K562 (cell line): ENCODE measurements around the gene RASSF7. TPM values are rescaled to one million over a fixed set of nuclear protein-coding genes. Genes with fewer than 3 reads are reported as not detected.
A peak's percentile ranks its signal among the peaks of the same experiment; 100 is the strongest.

Experiments used
- ADNP ChIP-seq: fragments of 200-800 bp; sonication (Bioruptor generic); IDR thresholded peaks from 2 replicates; pipeline ENCODE4 v1.6.1; 2016; ENCODE audit warnings: missing genetic modification characterization, missing compliant biosample characterization
- ATF3 ChIP-seq, 2 experiments: fragments of 450-650 bp in 1 of 2; sonication (generic) in 1 of 2; formaldehyde crosslinking in 1 of 2; IDR thresholded peaks in 1 of 2; conservative IDR thresholded peaks in 1 of 2; 2 replicates each; pipeline versions ENCODE4 v1.6.1 to v1.8.1; 2016 to 2023; ENCODE audit warnings: mild to moderate bottlenecking in 2 of 2, moderate library complexity in 2 of 2, inconsistent platforms in 1 of 2, missing genetic modification reagents in 1 of 2
- ATF6 ChIP-seq: sonication (generic); formaldehyde crosslinking; IDR thresholded peaks from 2 replicates; pipeline ENCODE4 v1.4.0; 2020; ENCODE audit warnings: mild to moderate bottlenecking, missing genetic modification reagents
- BRF1 ChIP-seq: IDR thresholded peaks from 3 replicates; pipeline ENCODE4 v1.6.1; 2011; ENCODE audit warnings: borderline replicate concordance, mild to moderate bottlenecking; ENCODE audit not compliant: insufficient read length; ENCODE audit errors: extremely low read depth
- ETV1 ChIP-seq: fragments of 450-650 bp; conservative IDR thresholded peaks from 2 replicates; pipeline ENCODE4 v1.6.1; 2016; ENCODE audit warnings: missing genetic modification characterization, control low read depth, low read depth, missing compliant biosample characterization
- ETV6 ChIP-seq, 3 experiments: fragments of 150-350 bp in 1 of 3; sonication (generic) in 1 of 3; formaldehyde crosslinking in 1 of 3; IDR thresholded peaks; 2 replicates each; pipeline versions ENCODE4 v1.6.1 to v1.8.0; 2014 to 2022; ENCODE audit warnings: borderline replicate concordance in 2 of 3, low read depth in 2 of 3, antibody characterized with exemption in 1 of 3, low read length in 1 of 3, mild to moderate bottlenecking in 1 of 3, missing genetic modification reagents in 1 of 3
- FIP1L1 ChIP-seq: fragments of 200-400 bp; formaldehyde crosslinking; IDR thresholded peaks from 2 replicates; pipeline ENCODE4 v1.6.1; 2018; ENCODE audit warnings: mild to moderate bottlenecking, low read depth, low read length; ENCODE audit not compliant: poor library complexity, severe bottlenecking
- FOSL1 ChIP-seq: fragments of 200-800 bp; sonication (Bioruptor generic); conservative IDR thresholded peaks from 2 replicates; pipeline ENCODE4 v1.6.1; 2016; ENCODE audit warnings: missing genetic modification characterization, missing compliant biosample characterization
- HDAC2 ChIP-seq: fragments of 450-650 bp; IDR thresholded peaks from 2 replicates; pipeline ENCODE4 v1.6.1; 2016; ENCODE audit warnings: mild to moderate bottlenecking
- HMGN3 ChIP-seq: IDR thresholded peaks from 2 replicates; pipeline ENCODE4 v1.6.1; 2011; ENCODE audit warnings: borderline replicate concordance, low read depth, mild to moderate bottlenecking, mixed read lengths, low read length; ENCODE audit not compliant: insufficient read length; ENCODE audit errors: extremely low read depth
- JUN ChIP-seq, 2 experiments: sonication (generic) in 1 of 2; formaldehyde crosslinking in 1 of 2; IDR thresholded peaks; 2 replicates each; pipeline versions ENCODE4 v1.6.1 to v1.8.0; 2012 to 2022; ENCODE audit warnings: borderline replicate concordance in 2 of 2, mild to moderate bottlenecking in 2 of 2, improper control_type of control experiment in 1 of 2, low read depth in 1 of 2, low read length in 1 of 2, missing genetic modification reagents in 1 of 2
- MBD2 ChIP-seq: sonication (generic); IDR thresholded peaks from 2 replicates; pipeline ENCODE4 v1.6.1; 2016; ENCODE audit warnings: low read depth, borderline replicate concordance
- MEIS2 ChIP-seq: fragments of 450-650 bp; IDR thresholded peaks from 2 replicates; pipeline ENCODE4 v1.6.1; 2014; ENCODE audit warnings: mild to moderate bottlenecking; ENCODE audit not compliant: partially characterized antibody
- NR3C1 ChIP-seq: sonication (generic); formaldehyde crosslinking; IDR thresholded peaks from 2 replicates; pipeline ENCODE4 v1.8.1; 2022; ENCODE audit warnings: missing genetic modification reagents
- RBBP5 ChIP-seq: fragments of 200-600 bp; sonication (generic); IDR thresholded peaks from 2 replicates; pipeline ENCODE4 v1.6.1; 2012; ENCODE audit warnings: borderline replicate concordance, mild to moderate bottlenecking, low read length, control low read depth, inconsistent platforms; ENCODE audit not compliant: insufficient read depth, poor library complexity, severe bottlenecking
- RFX7 ChIP-seq: fragments of 250-450 bp; sonication (Bioruptor Pico); IDR thresholded peaks from 2 replicates; pipeline ENCODE4 v1.5.1; 2021; ENCODE audit warnings: mild to moderate bottlenecking
- TBP ChIP-seq: optimal IDR thresholded peaks from 2 replicates; pipeline ENCODE3; 2011; ENCODE audit warnings: low read depth, low read length, improper control_type of control experiment
- ZBTB8A ChIP-seq: fragments of 450-650 bp; IDR thresholded peaks from 2 replicates; pipeline ENCODE4 v1.6.1; 2018; ENCODE audit warnings: mild to moderate bottlenecking, moderate library complexity; ENCODE audit not compliant: partially characterized antibody
- ZNF121 ChIP-seq: sonication (generic); formaldehyde crosslinking; conservative IDR thresholded peaks from 2 replicates; pipeline ENCODE4 v1.8.0; 2022; ENCODE audit warnings: missing genetic modification reagents
- ZNF143 ChIP-seq: sonication (generic); formaldehyde crosslinking; IDR thresholded peaks from 2 replicates; pipeline ENCODE4 v1.9.0; 2022; ENCODE audit warnings: mild to moderate bottlenecking, missing genetic modification reagents
- ZNF174 ChIP-seq: fragments of 250-450 bp; sonication (Bioruptor Pico); IDR thresholded peaks from 2 replicates; pipeline ENCODE4 v1.4.0; 2020; ENCODE audit warnings: mild to moderate bottlenecking
- ZNF445 ChIP-seq: fragments of 250-450 bp; sonication (Bioruptor Pico); IDR thresholded peaks from 2 replicates; pipeline ENCODE4 v1.4.0; 2020; ENCODE audit warnings: low read depth, mild to moderate bottlenecking, moderate library complexity
- ZNF644 ChIP-seq: fragments of 200-800 bp; sonication (Bioruptor generic); IDR thresholded peaks from 2 replicates; pipeline ENCODE4 v1.6.1; 2016; ENCODE audit warnings: low read depth, missing genetic modification characterization, missing compliant biosample characterization
- polyA plus RNA-seq, 8 experiments: library from polyadenylated mRNA; depleted of rRNA in 4 of 8; stranded (reverse) in 5 of 8; unstranded in 3 of 8; fragments of >200 nt; fragmentation: Nextera tagmentation in 2 of 8; fragmentation: Illumina TruSeq in 1 of 8; extraction: Ambion mirVana in 2 of 8; extraction: Trizol in 1 of 8; gene quantifications; 2 replicates each; pipeline versions ENCODE4 v1.2.1 to v1.2.3, GENCODE V29; 2011 to 2014; ENCODE audit warnings: inconsistent platforms in 1 of 8, missing spikeins in 1 of 8
- total RNA-seq, 7 experiments: library from RNA; depleted of rRNA in 6 of 7; stranded (reverse); fragments of >200 nt in 6 of 7; fragmentation: Illumina TruSeq in 2 of 7; extraction: Trizol in 2 of 7; gene quantifications; 2 replicates each; pipeline versions ENCODE4 v1.2.1 to v1.2.3, GENCODE V29; 2011 to 2021; ENCODE audit warnings: low replicate concordance in 1 of 7

The RASSF7 gene
- total and polyA plus RNA-seq, 9 of the 15 experiments (the other 6 are each of a cell fraction or from before 2014, with no cell fraction given) = 0.41 to 45.2 (median 18.6) TPM

- TF ChIP-seq ETV1 (no peak), ZNF174 (CRISPR knock-in tag) (no peak), ZNF445 (CRISPR knock-in tag) (no peak), ZNF143 (CRISPR knock-in tag) (no peak), HDAC2 (no peak), FIP1L1 (peak; percentile 29), HMGN3 (peak; percentile 55), ATF6 (CRISPR knock-in tag) (no peak), ZBTB8A (no peak), FOSL1 (no peak), ZNF644 (no peak), ETV6 (IDR thresholded peaks at IDR 0.05; ENCODE audit: borderline replicate concordance in 1 of 2, low read depth in 2 of 2, low read length in 1 of 2) (no peak), ETV6 (CRISPR knock-in tag; IDR thresholded peaks at IDR 0.05; ENCODE audit: borderline replicate concordance) (no peak), RFX7 (no peak), BRF1 (no peak), TBP (peak; percentile 66), RBBP5 (no peak), ZNF121 (CRISPR knock-in tag) (no peak), ATF3 (IDR thresholded peaks at IDR 0.05) (no peak), ATF3 (CRISPR knock-in tag; conservative IDR thresholded peaks at IDR 0.05) (no peak), JUN (IDR thresholded peaks at IDR 0.05; ENCODE audit: borderline replicate concordance, low read depth, low read length) (no peak), JUN (CRISPR knock-in tag; IDR thresholded peaks at IDR 0.05; ENCODE audit: borderline replicate concordance) (no peak), MEIS2 (peak; percentile 55), ADNP (no peak), NR3C1 (CRISPR knock-in tag) (no peak), MBD2 (peak; percentile 86; the same call in 1 of the 2 replicates)
Measured at GRCh38 chr11:535519-536454, 25.0 kb upstream of the RASSF7 start, which contains the start of gene HRAS (continued).
